GM12878 (cell line): ENCODE results near the gene TRIM22. TPM values are rescaled to one million over a fixed set of nuclear protein-coding genes. Genes with fewer than 3 reads are reported as not detected.

Experiments
- ATAC-seq: fragments of 200-7000 bp; cut with Tn5 transposase; 3 replicates; pipeline ENCODE4 v1.9.1; 2020; ENCODE audit warnings: mild to moderate bottlenecking, moderate library complexity
- BruUV-seq: library from RNA; stranded (reverse); fragments of 400-500 nt; replicated peaks from 2 replicates; lab custom pipeline; 2021; lab: Mats Ljungman, UMichigan
- CTCF ChIA-PET: fragments of 300-600 bp; sonication (Branson Sonifier 250); formaldehyde crosslinking; extraction: SDS; loops from one replicate; lab custom pipeline; 2021; ENCODE audit warnings: inconsistent platforms; lab: Yijun Ruan, JAX
- POLR2A ChIA-PET: fragments of 350-600 bp; formaldehyde crosslinking; extraction: SDS; loops from one replicate; lab custom pipeline; 2021; ENCODE audit warnings: inconsistent platforms; lab: Charles Lee
- RAD21 ChIA-PET: fragments of 300-600 bp; sonication (Branson Sonifier 250); formaldehyde crosslinking; loops from one replicate; lab custom pipeline; 2023; ENCODE audit warnings: antibody characterized with exemption; ENCODE audit not compliant: unreplicated experiment; lab: Charles Lee
- SMC1A ChIA-PET: fragments of 300-600 bp; sonication (Branson Sonifier 250); formaldehyde crosslinking; loops from one replicate; lab custom pipeline; 2023; ENCODE audit not compliant: unreplicated experiment, uncharacterized antibody; lab: Charles Lee
- DNase-seq: peaks from one replicate; pipeline ENCODE4 v3.0.0-alpha.2; 2011; ENCODE audit warnings: low read depth, low spot score
- FAIRE-seq: peaks from 3 replicates; lab custom pipeline; 2011; peaks lifted over from hg19 to GRCh38; lab: Jason Lieb, UNC
- H2AFZ ChIP-seq: 2 replicates; pipeline ENCODE4 v1.6.0; 2011; ENCODE audit warnings: low read depth, low read length, control low read depth; ENCODE audit not compliant: control insufficient read depth
- H3K27ac ChIP-seq: 2 replicates; pipeline ENCODE4 v1.5.1; 2011; ENCODE audit warnings: control low read depth; ENCODE audit not compliant: control insufficient read depth, insufficient read depth
- H3K27me3 ChIP-seq, 2 experiments: replicated peaks in 1 of 2; 2 replicates each; pipeline versions ENCODE4 v1.6.0 to v1.6.1; 2011; ENCODE audit warnings: low read length in 1 of 2; ENCODE audit not compliant: control insufficient read depth in 2 of 2, insufficient read depth in 2 of 2
- H3K36me3 ChIP-seq, 2 experiments: 2 replicates each; pipeline ENCODE4 v1.5.1; 2011; ENCODE audit warnings: low read length in 1 of 2; ENCODE audit not compliant: control insufficient read depth in 2 of 2, insufficient read depth in 2 of 2
- H3K4me1 ChIP-seq: 2 replicates; pipeline ENCODE4 v1.6.1; 2011; ENCODE audit warnings: mild to moderate bottlenecking, low read length, moderate library complexity, mixed read lengths; ENCODE audit not compliant: control insufficient read depth, insufficient read depth
- H3K4me2 ChIP-seq: 2 replicates; pipeline ENCODE4 v1.6.0; 2011; ENCODE audit warnings: control low read depth; ENCODE audit not compliant: control insufficient read depth, insufficient read depth
- H3K4me3 ChIP-seq: fragments of 200-600 bp; sonication (generic); 2 replicates; pipeline ENCODE4 v1.5.1; 2016
- H3K79me2 ChIP-seq: 2 replicates; pipeline ENCODE4 v1.6.0; 2011; ENCODE audit warnings: low read length; ENCODE audit not compliant: control insufficient read depth, insufficient read depth
- H3K9ac ChIP-seq: 2 replicates; pipeline ENCODE4 v1.8.0; 2011; ENCODE audit warnings: low read length, control low read depth, mixed read lengths; ENCODE audit not compliant: control insufficient read depth, insufficient read depth
- H3K9me3 ChIP-seq: replicated peaks from 3 replicates; pipeline ENCODE4 v1.5.1; 2011; ENCODE audit warnings: mild to moderate bottlenecking, low read length; ENCODE audit not compliant: control insufficient read depth, insufficient read depth
- H4K20me1 ChIP-seq: 2 replicates; pipeline ENCODE4 v1.6.0; 2011; ENCODE audit not compliant: control insufficient read depth, insufficient read depth
- IKZF1 ChIP-seq: fragments of 450-650 bp; conservative IDR thresholded peaks from 2 replicates; pipeline ENCODE4 v1.6.1; 2017; ENCODE audit warnings: antibody characterized with exemption, mild to moderate bottlenecking
- MAX ChIP-seq: IDR thresholded peaks from 2 replicates; pipeline ENCODE4 v1.6.1; 2012; ENCODE audit warnings: low read depth, low read length, improper control_type of control experiment
- MTA3 ChIP-seq: IDR thresholded peaks from 2 replicates; pipeline ENCODE4 v1.6.1; 2012; ENCODE audit warnings: low read length, inconsistent platforms, borderline replicate concordance
- NR2C1 ChIP-seq: fragments of 450-650 bp; IDR thresholded peaks from 2 replicates; pipeline ENCODE4 v1.6.1; 2017; ENCODE audit warnings: antibody characterized with exemption, mild to moderate bottlenecking, moderate library complexity
- PAX5 ChIP-seq: IDR thresholded peaks from 2 replicates; pipeline ENCODE4 v1.6.1; 2011; ENCODE audit warnings: low read depth, low read length, borderline replicate concordance
- USF2 ChIP-seq: IDR thresholded peaks from 2 replicates; pipeline ENCODE4 v1.6.1; 2011; ENCODE audit warnings: low read depth, low read length, improper control_type of control experiment, borderline replicate concordance
- WRNIP1 ChIP-seq: IDR thresholded peaks from 2 replicates; pipeline ENCODE4 v1.6.1; 2011; ENCODE audit warnings: low read depth, low read length, improper control_type of control experiment, borderline replicate concordance
- ZNF207 ChIP-seq: fragments of 450-650 bp; IDR thresholded peaks from 2 replicates; pipeline ENCODE4 v1.6.1; 2014; ENCODE audit warnings: antibody characterized with exemption, mild to moderate bottlenecking, borderline replicate concordance
- whole genome bisulfite sequencing: methylation state at CpG from one replicate; pipeline ENCODE4 v1.1.6; 2016; ENCODE audit warnings: low lambda C conversion rate; ENCODE audit not compliant: insufficient replicate concordance, insufficient coverage; ENCODE audit errors: missing lambda C conversion rate; 5-methylcytosine and 5-hydroxymethylcytosine counted together
- in situ Hi-C: fragments of 300-500 bp; cut with MboI; formaldehyde crosslinking; loops from 9 replicates; pipeline ENCODE4 v1.14.3; 2018; ENCODE audit warnings: mixed read lengths
- intact Hi-C: fragments of 100-400 bp; cut with micrococcal nuclease; formaldehyde crosslinking; loops from one replicate; pipeline ENCODE4 v1.14.2; 2022; ENCODE audit not compliant: unreplicated experiment
- polyA plus RNA-seq, 11 experiments: library from polyadenylated mRNA; depleted of rRNA in 4 of 11; unstranded in 6 of 11; stranded (reverse) in 5 of 11; fragments of >200 nt; fragmentation: Nextera tagmentation in 4 of 11; fragmentation: Illumina TruSeq in 1 of 11; extraction: Ambion mirVana in 4 of 11; extraction: Trizol in 1 of 11; gene quantifications; 1 replicate in 1 of 11; 2 replicates in 10 of 11; pipeline versions ENCODE4 v1.2.1 to v1.2.3, GENCODE V29; 2011 to 2016; ENCODE audit warnings: inconsistent platforms in 2 of 11, missing spikeins in 2 of 11, low read depth in 1 of 11
- total RNA-seq, 4 experiments: library from RNA; depleted of rRNA in 3 of 4; stranded (reverse); fragments of >200 nt in 3 of 4; fragmentation: Illumina TruSeq in 1 of 4; extraction: Trizol in 1 of 4; gene quantifications; 2 replicates each; pipeline versions ENCODE4 v1.2.1 to v1.2.3, GENCODE V29; 2013 to 2021

The TRIM22 gene
- total and polyA plus RNA-seq, 10 of the 15 experiments (the other 5 are each of a cell fraction or from before 2014, with no cell fraction given): 116 to 485 (median 204) TPM

- RAD21 ChIA-PET: no interaction called here
- ATAC-seq (no peak), DNase-seq (no peak), FAIRE-seq (no peak)
- Histone ChIP-seq H3K9ac (no peak overlapping the region), H3K4me2 (no peak overlapping the region), H2AFZ (no peak overlapping the region), H3K4me1 (no peaks in the 10 kb centered on the region), H3K27ac (no peak overlapping the region), H3K36me3 (no peaks in the 10 kb centered on the region), H3K4me3 (no peak overlapping the region), H3K79me2 (no peaks in the 10 kb centered on the region), H4K20me1 (no peaks in the 10 kb centered on the region), H3K9me3 (no peaks in the 10 kb centered on the region; the same call in 2 of the 3 replicates), H3K27me3 (no peaks in the 10 kb centered on the region)
- SMC1A ChIA-PET: no interaction called here
- TF ChIP-seq USF2: no peak
- TF ChIP-seq MTA3: no peak
- no peak for TF ChIP-seq WRNIP1
- no peak for TF ChIP-seq NR2C1
- TF ChIP-seq ZNF207: no peak
- TF ChIP-seq MAX: no peak
- no peak for TF ChIP-seq IKZF1
- no peak for TF ChIP-seq PAX5
- intact Hi-C loops (no loop called here), in situ Hi-C loops (no loop called here)
- CTCF ChIA-PET: no interaction called here
- no TSS peak for BruUV-seq
- 84% methylated on average over 2 of the region's 3 CpGs for WGBS
- POLR2A ChIA-PET: no interaction called here
Measured at GRCh38 chr11:5746614-5747013, 57.0 kb downstream of the TRIM22 start.
